ENCODE measurements around the gene YIF1A.

DNA sequence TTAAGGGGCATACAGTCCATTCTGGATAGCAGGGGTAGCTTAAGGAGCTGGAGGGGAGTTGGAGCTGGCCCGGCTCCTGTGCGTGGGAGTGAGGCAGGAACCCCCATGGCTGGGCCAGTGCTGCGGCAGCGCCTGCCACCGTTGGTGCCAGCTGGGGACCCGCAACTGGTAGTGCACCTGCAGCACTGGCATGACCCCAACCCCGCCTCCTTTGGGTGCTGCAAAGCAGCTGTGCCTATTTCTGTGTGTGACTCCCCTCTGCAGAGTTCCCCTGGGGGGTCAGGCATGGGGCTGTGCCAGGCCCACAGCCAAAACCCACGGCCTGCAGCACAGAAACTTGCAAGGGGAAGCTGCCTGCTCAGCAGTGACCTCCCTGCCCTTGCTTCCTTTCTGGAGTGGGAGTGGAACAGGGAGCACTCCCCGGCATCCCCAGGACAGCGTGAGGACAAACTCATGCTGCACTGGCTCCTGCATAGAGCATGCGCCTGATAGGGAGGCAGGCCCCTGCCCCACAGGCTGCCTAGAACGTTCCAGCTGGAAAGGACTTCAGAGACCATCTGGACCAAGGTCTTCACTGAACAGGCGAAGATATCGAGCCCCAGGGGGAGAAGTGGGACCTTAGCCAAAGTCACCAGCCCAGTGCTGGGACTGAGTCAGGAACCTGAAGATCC is 46.7 kb downstream of the YIF1A start:
- TF ChIP-seq TAF1 (IDR thresholded peaks at IDR 0.05; ENCODE audit: borderline replicate concordance, low read depth, low read length) (no peak), POLR2AphosphoS5 (IDR thresholded peaks at IDR 0.05; ENCODE audit: low read depth, low read length) (no peak)

Measured in GM12892 (cell line).